CD4-positive, alpha-beta T cell (primary cell): ENCODE results near the gene RPS6KA2. TPM values are rescaled to one million over a fixed set of nuclear protein-coding genes. Genes with fewer than 3 reads are reported as not detected.
"Not testable (repeated sequence)": the region's sequence is repeated elsewhere in the genome, so short reads cannot be mapped to it uniquely, and the experiment has no call there.

Experiments used
- ATAC-seq: fragments of 200-7000 bp; cut with Tn5 transposase; one replicate; pipeline ENCODE4 v1.10.0; 2022; ENCODE audit warnings: mild to moderate bottlenecking; ENCODE audit not compliant: poor library complexity
- CTCF ChIA-PET: fragments of 350-600 bp; sonication (Branson Sonifier 250); formaldehyde crosslinking; loops from one replicate; lab custom pipeline; 2021; ENCODE audit warnings: antibody characterized with exemption, inconsistent platforms; lab: Charles Lee
- POLR2A ChIA-PET: fragments of 350-600 bp; sonication (Branson Sonifier 250); formaldehyde crosslinking; loops from one replicate; lab custom pipeline; 2021; ENCODE audit warnings: antibody characterized with exemption, inconsistent platforms; lab: Charles Lee
- DNase-seq, 14 experiments: peaks; one replicate each; pipeline ENCODE4 v3.0.0-alpha.2; 2013 to 2020; ENCODE audit warnings: mixed read lengths in 2 of 14
- H3K27ac ChIP-seq, 2 donors: one replicate each; pipeline versions ENCODE4 v1.5.1 to v1.7.0; 2013; ENCODE audit warnings: low read length in 2 of 2, low read depth in 1 of 2, mild to moderate bottlenecking in 1 of 2
- H3K27me3 ChIP-seq, 2 experiments: 1 replicate in 1 of 2; 2 replicates in 1 of 2; pipeline versions ENCODE4 v1.6.1 to v1.7.0; 2013; ENCODE audit warnings: low read length in 2 of 2, control low read depth in 1 of 2, mild to moderate bottlenecking in 1 of 2, moderate library complexity in 1 of 2; ENCODE audit not compliant: insufficient read depth in 2 of 2, control insufficient read depth in 1 of 2
- H3K36me3 ChIP-seq: one replicate; pipeline ENCODE4 v1.6.1; 2013; ENCODE audit warnings: low read length, control low read depth; ENCODE audit not compliant: insufficient read depth
- H3K4me1 ChIP-seq: one replicate; pipeline ENCODE4 v1.6.1; 2013; ENCODE audit warnings: low read length, control low read depth; ENCODE audit not compliant: insufficient read depth
- H3K4me3 ChIP-seq: one replicate; pipeline ENCODE4 v1.5.1; 2013; ENCODE audit warnings: mild to moderate bottlenecking, low read length, moderate library complexity
- H3K9me3 ChIP-seq, 2 experiments: 1 replicate in 1 of 2; 2 replicates in 1 of 2; pipeline versions ENCODE4 v1.6.1 to v1.7.0; 2013; ENCODE audit warnings: low read length in 2 of 2, mild to moderate bottlenecking in 2 of 2, control low read depth in 1 of 2, moderate library complexity in 1 of 2; ENCODE audit not compliant: control insufficient read depth in 1 of 2, insufficient read depth in 1 of 2
- H3K27ac Mint-ChIP-seq: one replicate; pipeline ENCODE4 v1.8.0; 2020; ENCODE audit warnings: mixed read lengths
- H3K27me3 Mint-ChIP-seq: one replicate; pipeline ENCODE4 v1.8.0; 2021; ENCODE audit warnings: mixed read lengths
- H3K36me3 Mint-ChIP-seq: one replicate; pipeline ENCODE4 v1.8.0; 2021; ENCODE audit warnings: low read depth, mixed read lengths
- H3K4me1 Mint-ChIP-seq: one replicate; pipeline ENCODE4 v1.8.0; 2021; ENCODE audit warnings: low read depth, mixed read lengths
- H3K4me3 Mint-ChIP-seq: one replicate; pipeline ENCODE4 v1.8.0; 2020; ENCODE audit warnings: mild to moderate bottlenecking, mixed read lengths
- H3K9me3 Mint-ChIP-seq: one replicate; pipeline ENCODE4 v1.8.0; 2020; ENCODE audit warnings: mixed read lengths
- CTCF ChIP-seq: fragments of 200-600 bp; IDR thresholded peaks from one replicate; pipeline ENCODE4 v1.8.0; 2022; ENCODE audit warnings: antibody characterized with exemption, mild to moderate bottlenecking
- intact Hi-C, 2 experiments: fragments of 100-400 bp; cut with DNase I in 1 of 2; cut with micrococcal nuclease in 1 of 2; formaldehyde crosslinking; loops; one replicate each; pipeline versions ENCODE4 v1.15.1 to v1.9.0; 2023 to 2025; cut with DNase I, micrococcal nuclease
- total RNA-seq, 174 experiments: library from RNA in 2 of 174; stranded (reverse) in 2 of 174; gene quantifications; one replicate each; pipeline ENCODE4 v1.2.3 and lab custom pipeline; 2021 to 2026

Gene RPS6KA2
- total RNA-seq, 2 experiments from 2014 or later: 5.6 to 6.2 TPM

- peaks cover 8% of the 10 kb centered on the region for H3K4me1 Mint-ChIP-seq
- POLR2A ChIA-PET: no interaction called here
- DNase-seq: no peak
- H3K36me3 ChIP-seq: no peaks in the 10 kb centered on the region
- no peak for ATAC-seq
- no peak overlapping the region for H3K27ac Mint-ChIP-seq
- intact Hi-C loops: no loop called here
- H3K27me3 ChIP-seq: peaks cover 20 to 23% of the 10 kb centered on the region in 2 experiments
- H3K36me3 Mint-ChIP-seq: no peaks in the 10 kb centered on the region
- no peaks in the 10 kb centered on the region for H3K9me3 ChIP-seq
- H3K4me3 ChIP-seq: no peak overlapping the region
- H3K9me3 Mint-ChIP-seq: no peaks in the 10 kb centered on the region
- no peak overlapping the region for H3K4me3 Mint-ChIP-seq
- peaks cover 2% of the 10 kb centered on the region for H3K4me1 ChIP-seq
- no peak for TF ChIP-seq CTCF
- no peak overlapping the region for H3K27ac ChIP-seq
- CTCF ChIA-PET: no interaction called here
- H3K27me3 Mint-ChIP-seq: peaks cover 58% of the 10 kb centered on the region
These were observed 8.2 kb upstream of the RPS6KA2 start for GRCh38 chr6:166635013-166635970.

GRCh38 chr6:166634581-166634980 lies 7.5 kb upstream of the RPS6KA2 start:
- CTCF ChIA-PET, ATAC-seq, H3K4me3 ChIP-seq, POLR2A ChIA-PET, H3K36me3 ChIP-seq, intact Hi-C loops, H3K27ac ChIP-seq, H3K9me3 Mint-ChIP-seq, H3K4me3 Mint-ChIP-seq, H3K9me3 ChIP-seq, H3K36me3 Mint-ChIP-seq, H3K4me1 ChIP-seq, H3K27ac Mint-ChIP-seq, H3K4me1 Mint-ChIP-seq, DNase-seq: not testable (repeated sequence)
- H3K27me3 ChIP-seq: peaks cover 19 to 20% of the 10 kb centered on the region in 2 experiments
- H3K27me3 Mint-ChIP-seq: peaks cover 56% of the 10 kb centered on the region

GRCh38 chr6:166633732-166634535 lies 6.9 kb upstream of the RPS6KA2 start:
- Histone ChIP-seq H3K36me3 (no peaks in the 10 kb centered on the region), H3K27ac (no peak overlapping the region), H3K9me3 (no peaks in the 10 kb centered on the region), H3K27me3 (peaks cover 14 to 16% of the 10 kb centered on the region in 2 experiments), H3K4me3 (no peak overlapping the region), H3K4me1 (peaks cover 2% of the 10 kb centered on the region)
- Mint-ChIP-seq H3K27me3 (peaks cover 56% of the 10 kb centered on the region), H3K4me1 (peaks cover 6% of the 10 kb centered on the region), H3K9me3 (no peaks in the 10 kb centered on the region), H3K36me3 (no peaks in the 10 kb centered on the region), H3K27ac (no peak overlapping the region), H3K4me3 (no peak overlapping the region)
- intact Hi-C loops: no loop called here
- no peak for TF ChIP-seq CTCF
- POLR2A ChIA-PET: no interaction called here
- CTCF ChIA-PET: no interaction called here
- no peak for ATAC-seq
- peak in 1 of 14 experiments; percentile 53 for DNase-seq
